Prostate gland (tissue), 2 donors: ENCODE results near the gene ARHGEF11. TPM values are rescaled to one million over a fixed set of nuclear protein-coding genes. Genes with fewer than 3 reads are reported as not detected.

Experiments used
- DNase-seq: peaks from one replicate; pipeline ENCODE4 v3.0.0-alpha.2; 2019; ENCODE audit warnings: low spot score
- H3K27ac ChIP-seq, 2 donors: fragments of 200-600 bp; sonication (generic); 2 replicates each; pipeline ENCODE4 v1.5.1; 2017 to 2019
- H3K27me3 ChIP-seq: fragments of 200-600 bp; sonication (generic); replicated peaks from 2 replicates; pipeline ENCODE4 v1.5.1; 2019; ENCODE audit not compliant: insufficient read depth
- H3K36me3 ChIP-seq, 2 donors: fragments of 200-600 bp; sonication (generic); 1 replicate in 1 of 2; 2 replicates in 1 of 2; pipeline versions ENCODE4 v1.5.1 to v1.8.1; 2017 to 2019
- H3K4me1 ChIP-seq: fragments of 200-600 bp; sonication (generic); replicated peaks from 2 replicates; pipeline ENCODE4 v1.5.1; 2019
- H3K4me3 ChIP-seq, 2 donors: fragments of 200-600 bp; sonication (generic); 2 replicates each; pipeline ENCODE4 v1.5.1; 2017 to 2019
- H3K9me3 ChIP-seq: fragments of 200-600 bp; sonication (generic); 2 replicates; pipeline ENCODE4 v1.5.1; 2017
- CTCF ChIP-seq, 4 experiments: fragments of 200-600 bp in 2 of 4; fragments of 450-650 bp in 2 of 4; sonication (generic) in 2 of 4; IDR thresholded peaks; 1 replicate in 3 of 4; 2 replicates in 1 of 4; pipeline ENCODE4 v1.5.1; 2016 to 2019; ENCODE audit warnings: antibody characterized with exemption in 4 of 4, mild to moderate bottlenecking in 2 of 4, moderate library complexity in 2 of 4
- POLR2A ChIP-seq: fragments of 450-650 bp; IDR thresholded peaks from one replicate; pipeline ENCODE4 v1.6.1; 2016; ENCODE audit warnings: antibody characterized with exemption, mild to moderate bottlenecking
- POLR2AphosphoS5 ChIP-seq: sonication (generic); formaldehyde crosslinking; IDR thresholded peaks from one replicate; pipeline ENCODE4 v1.6.1; 2017; ENCODE audit warnings: antibody characterized with exemption
- WGBS: methylation state at CpG from one replicate; pipeline ENCODE4 v1.1.5; 2018; 5-methylcytosine and 5-hydroxymethylcytosine counted together
- intact Hi-C: fragments of 100-400 bp; cut with DNase I; formaldehyde crosslinking; loops from one replicate; pipeline ENCODE4 v1.14.2; 2022
- total RNA-seq, 2 donors: library from RNA; depleted of rRNA; stranded (reverse); fragments of >200 nt; gene quantifications; one replicate each; pipeline ENCODE4 v1.1.0, GENCODE V29; 2016

Gene ARHGEF11
- total RNA-seq, 2 donors from 2014 or later, result 38.3 to 92.6 TPM

DNA sequence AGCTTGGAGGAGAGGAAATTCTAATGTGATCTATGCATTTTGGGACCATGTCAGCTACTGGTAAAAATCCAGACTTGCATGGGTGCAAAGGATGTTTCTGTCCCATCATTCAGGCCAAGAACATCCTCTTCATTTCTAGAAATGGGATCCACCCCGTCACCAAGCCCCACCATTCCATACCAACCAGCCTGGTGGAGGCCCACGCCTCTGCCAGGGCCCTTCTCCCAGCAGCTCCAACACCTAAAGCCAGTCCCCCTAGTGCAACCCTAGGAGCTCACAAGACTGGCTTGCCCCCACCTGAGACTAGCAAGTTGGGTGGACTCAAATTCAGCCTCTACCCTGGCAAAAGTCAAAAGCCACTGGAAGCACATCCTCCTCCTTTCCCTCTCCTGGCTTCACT is 1.9 kb downstream of the ARHGEF11 start:
- Histone ChIP-seq H3K4me1 (peaks cover 8% of the 10 kb centered on the region), H3K36me3 (no peaks in the 10 kb centered on the region), H3K9me3 (no peaks in the 10 kb centered on the region), H3K27ac (no peak overlapping the region), H3K27me3 (no peaks in the 10 kb centered on the region), H3K4me3 (peak overlapping the region; percentile 51 to 67)
- no peak for TF ChIP-seq POLR2A
- TF ChIP-seq POLR2AphosphoS5, result no peak
- TF ChIP-seq CTCF (IDR thresholded peaks at IDR 0.05), result no peak
- no peak for DNase-seq
- 72% methylated on average over 2 of the region's 2 CpGs for WGBS
- intact Hi-C loops, result loop anchor here (2.0 kb wide), 1 partner anchor 95 kb away; the partner anchor contains the start of gene ETV3

GRCh38 chr1:157042846-157043245 is 2.7 kb downstream of the ARHGEF11 start:
- H3K4me1 ChIP-seq, result peaks cover 8% of the 10 kb centered on the region

GRCh38 chr1:157040802-157041201 is 4.7 kb downstream of the ARHGEF11 start:
- TF ChIP-seq POLR2AphosphoS5, result no peak
- TF ChIP-seq POLR2A, result no peak
- TF ChIP-seq CTCF (IDR thresholded peaks at IDR 0.05), result no peak
- no peak overlapping the region for H3K27ac ChIP-seq
- no peak for DNase-seq
- intact Hi-C loops, result no loop called here
- no peaks in the 10 kb centered on the region for H3K9me3 ChIP-seq
- H3K27me3 ChIP-seq, result no peaks in the 10 kb centered on the region
- no peaks in the 10 kb centered on the region for H3K36me3 ChIP-seq
- H3K4me1 ChIP-seq, result peaks cover 8% of the 10 kb centered on the region
- 50% methylated on average over 1 of the region's 1 CpG for WGBS
- H3K4me3 ChIP-seq, result no peak overlapping the region

More at GRCh38 chr1:157042846-157043245, 2.7 kb downstream of the ARHGEF11 start:
- Histone ChIP-seq H3K9me3 (no peaks in the 10 kb centered on the region), H3K27me3 (no peaks in the 10 kb centered on the region), H3K4me3 (peak overlapping the region in 1 of 2 donors; percentile 67), H3K36me3 (no peaks in the 10 kb centered on the region), H3K27ac (no peak overlapping the region)
- TF ChIP-seq CTCF (IDR thresholded peaks at IDR 0.05) (no peak), POLR2AphosphoS5 (no peak), POLR2A (no peak)
- WGBS, result 30% methylated on average over 2 of the region's 2 CpGs
- intact Hi-C loops, result no loop called here
- DNase-seq, result no peak

DNA sequence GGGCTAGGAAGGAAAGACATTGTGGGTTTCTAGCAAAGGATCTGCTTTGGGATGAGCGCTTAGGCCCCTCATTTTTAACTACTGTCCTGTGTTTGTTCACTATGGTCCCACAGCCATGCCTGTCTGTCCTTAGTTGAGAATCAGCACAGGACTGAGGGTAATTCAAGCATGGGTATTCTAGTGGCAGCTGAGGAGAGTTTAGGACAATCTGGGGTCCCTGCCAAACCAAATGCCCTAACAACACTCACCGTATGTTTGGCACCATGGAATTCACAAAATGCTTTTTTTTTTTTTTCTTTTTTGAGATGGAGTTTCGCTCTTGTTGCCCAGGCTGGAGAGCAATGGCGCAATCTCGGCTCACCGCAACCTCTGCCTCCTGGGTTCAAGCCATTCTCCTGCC is 10.4 kb downstream of the ARHGEF11 start:
- intact Hi-C loops, result no loop called here
- Histone ChIP-seq H3K4me3 (no peak overlapping the region), H3K27me3 (no peaks in the 10 kb centered on the region), H3K4me1 (no peaks in the 10 kb centered on the region), H3K36me3 (no peaks in the 10 kb centered on the region), H3K27ac (no peak overlapping the region), H3K9me3 (no peaks in the 10 kb centered on the region)
- 91% methylated on average over 6 of the region's 6 CpGs for WGBS
- DNase-seq, result no peak
- TF ChIP-seq CTCF (IDR thresholded peaks at IDR 0.05) (no peak), POLR2AphosphoS5 (no peak), POLR2A (no peak)

DNA sequence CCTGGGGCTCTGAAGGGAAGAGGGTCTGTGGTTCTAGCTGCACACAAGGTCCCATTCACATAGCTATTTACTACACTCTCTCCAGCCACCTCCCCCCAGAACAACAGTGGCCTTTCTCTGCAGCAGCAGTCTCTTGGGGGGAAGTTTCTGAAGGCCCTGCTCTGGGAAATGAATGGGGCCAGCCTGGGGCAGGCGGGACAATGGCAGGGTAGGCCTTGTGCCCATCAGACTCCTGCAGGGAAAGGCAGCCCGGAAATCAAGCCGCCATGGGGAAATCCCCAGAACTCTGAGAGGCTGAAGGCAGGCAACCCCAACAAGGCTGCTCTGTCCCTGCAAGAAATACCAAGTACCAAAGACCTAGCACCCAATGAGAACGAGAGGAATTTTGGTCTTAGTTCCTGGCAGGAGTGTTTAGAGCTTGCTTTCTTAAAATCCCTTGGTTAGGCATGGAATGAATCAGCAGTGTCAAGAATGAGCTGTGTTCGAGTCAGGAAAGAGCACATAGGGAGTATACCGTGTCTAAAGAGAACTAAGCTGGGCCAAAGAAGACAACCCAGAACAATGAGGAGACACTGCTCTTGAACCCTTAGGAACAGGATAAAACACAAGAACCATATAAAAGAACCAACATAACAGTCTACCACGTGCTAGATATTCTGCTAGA is 11.3 kb downstream of the ARHGEF11 start:
- no peaks in the 10 kb centered on the region for H3K4me1 ChIP-seq
- H3K27me3 ChIP-seq, result no peaks in the 10 kb centered on the region
- H3K9me3 ChIP-seq, result no peaks in the 10 kb centered on the region
- intact Hi-C loops, result no loop called here
- WGBS, result 91% methylated on average over 7 of the region's 7 CpGs
- TF ChIP-seq POLR2A, result no peak
- no peak for TF ChIP-seq POLR2AphosphoS5
- TF ChIP-seq CTCF (IDR thresholded peaks at IDR 0.05), result no peak
- H3K36me3 ChIP-seq, result no peaks in the 10 kb centered on the region
- DNase-seq, result no peak
- no peak overlapping the region for H3K4me3 ChIP-seq
- no peak overlapping the region for H3K27ac ChIP-seq
